Loucy (cell line): ENCODE data around the gene FTO.

Experiments used
- H2AFZ ChIP-seq: fragments of 200-600 bp; sonication (generic); 2 replicates; pipeline ENCODE4 v1.6.0; 2016; ENCODE audit warnings: antibody characterized with exemption, mild to moderate bottlenecking, low read length, moderate library complexity
- H3F3A ChIP-seq: fragments of 200-600 bp; 2 replicates; pipeline ENCODE4 v1.6.0; 2016; ENCODE audit warnings: antibody characterized with exemption, low read depth, mild to moderate bottlenecking
- H3K27me3 ChIP-seq: fragments of 200-600 bp; sonication (generic); 2 replicates; pipeline ENCODE4 v1.6.1; 2014; ENCODE audit warnings: low read length, mild to moderate bottlenecking; ENCODE audit not compliant: insufficient read depth, poor library complexity, severe bottlenecking
- H3K36me3 ChIP-seq: fragments of 200-600 bp; sonication (generic); 2 replicates; pipeline ENCODE4 v1.6.1; 2016; ENCODE audit warnings: low read length; ENCODE audit not compliant: insufficient read depth
- H3K4me1 ChIP-seq: fragments of 200-600 bp; sonication (generic); 2 replicates; pipeline ENCODE4 v1.5.1; 2014; ENCODE audit warnings: low read length, mild to moderate bottlenecking; ENCODE audit not compliant: insufficient read depth, poor library complexity, severe bottlenecking
- H3K4me2 ChIP-seq: fragments of 200-600 bp; sonication (generic); 2 replicates; pipeline ENCODE4 v1.6.0; 2014; ENCODE audit warnings: antibody characterized with exemption, low read length, low read depth, mild to moderate bottlenecking; ENCODE audit not compliant: poor library complexity, severe bottlenecking
- H3K4me3 ChIP-seq: fragments of 200-600 bp; sonication (generic); 2 replicates; pipeline ENCODE4 v1.5.1; 2014; ENCODE audit warnings: low read length, mild to moderate bottlenecking, mixed read lengths; ENCODE audit not compliant: poor library complexity, severe bottlenecking
- H3K79me2 ChIP-seq: fragments of 200-600 bp; sonication (generic); 2 replicates; pipeline ENCODE4 v1.6.1; 2014; ENCODE audit warnings: low read length; ENCODE audit not compliant: insufficient read depth
- H3K9ac ChIP-seq: fragments of 200-600 bp; sonication (generic); 2 replicates; pipeline ENCODE4 v1.6.0; 2014; ENCODE audit warnings: mild to moderate bottlenecking, low read depth, low read length, moderate library complexity; ENCODE audit not compliant: poor library complexity, severe bottlenecking
- H3K9me2 ChIP-seq: fragments of 200-600 bp; sonication (generic); replicated peaks from 2 replicates; pipeline ENCODE4 v1.6.1; 2016; ENCODE audit warnings: low read depth, low read length, mixed read lengths
- H3K9me3 ChIP-seq: fragments of 200-600 bp; sonication (generic); 2 replicates; pipeline ENCODE4 v1.6.1; 2014; ENCODE audit warnings: mild to moderate bottlenecking, antibody characterized with exemption, low read length, low read depth; ENCODE audit not compliant: insufficient read depth
- H4K20me1 ChIP-seq: fragments of 200-600 bp; sonication (generic); 2 replicates; pipeline ENCODE4 v1.6.0; 2014; ENCODE audit warnings: antibody characterized with exemption, low read length, mild to moderate bottlenecking; ENCODE audit not compliant: insufficient read depth, poor library complexity, severe bottlenecking
- CTCF ChIP-seq: fragments of 200-600 bp; sonication (generic); conservative IDR thresholded peaks from 2 replicates; pipeline ENCODE4 v1.5.1; 2014; ENCODE audit warnings: mild to moderate bottlenecking, antibody characterized with exemption, low read length
- EZH2phosphoT487 ChIP-seq: fragments of 200-600 bp; IDR thresholded peaks from 2 replicates; pipeline ENCODE4 v1.6.1; 2018; ENCODE audit warnings: antibody characterized with exemption, mild to moderate bottlenecking, moderate library complexity, borderline replicate concordance

Gene FTO

DNA sequence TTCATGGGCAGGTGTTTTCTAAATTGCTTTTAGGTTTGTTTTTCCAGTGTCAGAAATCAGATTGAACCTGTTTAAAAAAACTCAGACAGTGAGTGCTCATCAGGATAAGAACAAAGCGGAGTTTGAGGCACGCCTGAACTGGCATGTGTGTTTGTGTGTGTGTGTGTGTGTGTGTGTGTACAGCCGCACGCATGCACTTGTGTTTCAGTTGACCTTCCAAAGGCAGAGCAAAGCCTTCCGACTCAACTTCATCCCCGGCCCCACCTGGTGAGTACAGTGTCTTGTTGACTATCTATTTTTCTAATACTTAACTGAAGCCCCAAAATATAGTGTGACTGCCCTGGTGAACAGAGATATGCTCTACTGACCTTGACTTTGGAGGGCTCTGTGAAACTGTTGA, 357.5 kb downstream of the FTO start:
- Histone ChIP-seq H3K4me3 (no peak overlapping the region), H4K20me1 (no peaks in the 10 kb centered on the region), H2AFZ (no peak overlapping the region), H3K79me2 (peaks cover 17% of the 10 kb centered on the region; the same call in 1 of the 2 replicates), H3K9me2 (no peaks in the 10 kb centered on the region), H3K9ac (peak overlapping the region; percentile 20), H3K4me1 (peaks cover 88% of the 10 kb centered on the region), H3K27me3 (no peaks in the 10 kb centered on the region), H3K36me3 (no peaks in the 10 kb centered on the region), H3F3A (peaks cover 3% of the 10 kb centered on the region; the same call in 1 of the 2 replicates), H3K9me3 (no peaks in the 10 kb centered on the region), H3K4me2 (no peak overlapping the region)
- TF ChIP-seq CTCF = no peak
- TF ChIP-seq EZH2phosphoT487 = no peak

DNA sequence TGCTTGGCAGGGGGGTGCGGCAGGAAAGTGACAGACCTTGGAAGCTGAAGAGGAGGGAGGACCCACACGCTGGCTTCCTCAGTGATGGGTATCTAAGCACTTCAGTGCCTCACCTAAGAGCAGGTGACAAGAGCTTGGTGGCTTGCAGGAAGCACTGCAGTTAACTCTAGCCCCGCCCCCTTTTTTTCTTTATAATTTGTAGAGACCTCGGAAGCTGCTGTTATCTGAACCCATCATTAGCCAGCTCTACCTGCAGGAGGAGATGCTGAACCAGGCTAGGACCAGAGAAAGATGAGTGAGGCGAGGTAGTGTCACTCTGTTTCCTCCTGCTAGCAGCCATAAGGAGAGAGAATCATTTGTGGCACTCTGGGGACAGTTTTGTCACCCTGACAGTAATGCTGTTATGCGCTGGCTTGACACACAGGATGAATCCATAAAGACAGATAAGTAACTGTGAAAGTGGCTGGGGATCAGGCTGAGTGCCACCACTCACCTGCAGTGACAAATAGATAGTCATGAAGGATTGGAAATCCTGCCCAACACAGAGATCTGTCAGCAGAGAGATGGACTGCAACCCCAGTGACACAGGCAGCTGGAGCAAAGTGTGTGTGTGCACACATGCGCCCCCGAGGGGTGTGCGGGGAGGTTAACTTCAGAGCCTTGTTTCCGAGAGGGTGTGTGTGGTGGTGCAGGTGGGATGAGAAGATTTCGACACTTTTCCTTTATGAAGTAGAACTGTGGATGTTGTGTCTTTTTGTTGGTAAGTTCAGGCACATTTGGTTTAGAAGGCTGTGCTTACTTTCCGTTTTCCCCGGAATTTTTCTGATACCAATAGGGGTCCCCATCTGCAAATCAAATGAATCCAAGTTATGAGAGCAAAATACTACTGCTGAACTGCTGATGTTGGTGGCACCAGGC, 358.7 kb downstream of the FTO start:
- H3K4me2 ChIP-seq = peak overlapping the region; percentile 51
- no peaks in the 10 kb centered on the region for H3K36me3 ChIP-seq
- no peak overlapping the region for H2AFZ ChIP-seq
- H3K4me1 ChIP-seq = peaks cover 88% of the 10 kb centered on the region
- peaks cover 3% of the 10 kb centered on the region; the same call in 1 of the 2 replicates for H3F3A ChIP-seq
- TF ChIP-seq CTCF (peak; percentile 53), EZH2phosphoT487 (no peak)
- H3K9ac ChIP-seq = peak overlapping the region; percentile 56
- no peaks in the 10 kb centered on the region for H3K27me3 ChIP-seq
- H3K9me3 ChIP-seq = no peaks in the 10 kb centered on the region
- peaks cover 17% of the 10 kb centered on the region; the same call in 1 of the 2 replicates for H3K79me2 ChIP-seq
- peak overlapping the region; percentile 30 for H3K4me3 ChIP-seq
- H3K9me2 ChIP-seq = no peaks in the 10 kb centered on the region
- no peaks in the 10 kb centered on the region for H4K20me1 ChIP-seq

DNA sequence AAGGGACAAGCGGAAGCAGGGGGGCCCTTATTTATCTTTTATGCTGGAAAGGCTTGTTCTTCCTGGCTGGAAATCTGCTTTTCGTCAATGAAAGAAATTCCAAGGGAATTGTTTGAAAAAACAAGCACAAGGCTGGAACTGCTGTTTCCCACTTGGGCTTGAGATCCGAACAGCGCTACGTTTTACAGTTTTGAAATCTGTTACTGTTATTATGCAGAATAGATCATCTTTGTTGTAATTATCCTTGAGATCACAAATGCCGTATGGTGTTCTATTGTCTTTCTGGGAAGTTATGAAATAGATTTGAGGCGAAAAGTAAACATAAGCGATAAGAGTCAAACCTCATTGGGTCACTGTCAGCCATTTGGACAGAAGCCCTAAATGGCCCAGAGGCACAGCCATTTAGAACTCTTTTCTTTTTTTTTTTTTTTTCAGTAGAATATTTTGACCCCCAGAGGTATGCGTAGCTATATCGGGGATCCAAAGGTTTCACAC, 359.4 kb downstream of the FTO start:
- peak overlapping the region; percentile 30 for H3K4me3 ChIP-seq

More for the DNA sequence above, 359.4 kb downstream of the FTO start:
- Histone ChIP-seq H3K9me2 (no peaks in the 10 kb centered on the region), H3K9me3 (no peaks in the 10 kb centered on the region), H3K4me2 (peak overlapping the region; percentile 51), H3K79me2 (peaks cover 17% of the 10 kb centered on the region; the same call in 1 of the 2 replicates), H4K20me1 (no peaks in the 10 kb centered on the region), H3K36me3 (no peaks in the 10 kb centered on the region), H3K4me1 (peaks cover 88% of the 10 kb centered on the region), H2AFZ (no peak overlapping the region), H3F3A (peaks cover 3% of the 10 kb centered on the region; the same call in 1 of the 2 replicates), H3K9ac (peak overlapping the region; percentile 56), H3K27me3 (no peaks in the 10 kb centered on the region)
- TF ChIP-seq EZH2phosphoT487 (no peak), CTCF (no peak)
